ENCODE measurements around the gene SYT4.

Gene SYT4

DNA sequence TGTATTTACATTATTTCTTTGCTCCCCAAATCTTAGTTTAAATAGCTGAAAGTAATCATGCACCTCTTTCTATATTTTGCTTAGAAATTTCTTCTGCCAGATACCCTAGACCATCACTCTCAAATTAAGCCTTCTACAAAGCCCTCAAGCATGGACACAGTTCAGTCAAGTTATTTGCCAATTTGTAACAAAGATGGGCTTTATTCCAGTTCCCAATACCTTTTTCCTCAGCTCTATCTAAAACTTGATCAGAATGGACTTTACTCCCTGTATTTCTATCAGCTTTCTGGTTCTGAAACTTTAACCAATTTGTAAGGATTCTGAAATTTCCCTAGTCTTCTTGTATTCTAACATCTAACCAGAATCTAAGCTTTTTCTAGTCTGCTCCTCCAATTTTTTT lies 56.6 kb downstream of the SYT4 start:
- no peak for DNase-seq (ENCODE audit: low read depth)

Measured in HS-5 (cell line).